ENCODE measurements around the gene SLC35B2. TPM values are rescaled to one million over a fixed set of nuclear protein-coding genes. Genes with fewer than 3 reads are reported as not detected.

The SLC35B2 gene
- polyA plus RNA-seq, 1 experiment: 145 TPM

- Histone ChIP-seq H3K36me3 (ENCODE audit: control insufficient read depth, insufficient read depth, low read length) (no peaks in the 10 kb centered on the region), H3K27me3 (ENCODE audit: control insufficient read depth, insufficient read depth, low read length) (no peaks in the 10 kb centered on the region), H3K4me3 (ENCODE audit: low read depth, low read length) (no peak overlapping the region)
- CTCF ChIA-PET: interaction anchor here (1.9 to 2.7 kb wide), 2 partner anchors 10 to 54 kb away, joined by 9 to 10 read pairs; no protein-coding TSS in a partner anchor
- TF ChIP-seq, protein P1, sequence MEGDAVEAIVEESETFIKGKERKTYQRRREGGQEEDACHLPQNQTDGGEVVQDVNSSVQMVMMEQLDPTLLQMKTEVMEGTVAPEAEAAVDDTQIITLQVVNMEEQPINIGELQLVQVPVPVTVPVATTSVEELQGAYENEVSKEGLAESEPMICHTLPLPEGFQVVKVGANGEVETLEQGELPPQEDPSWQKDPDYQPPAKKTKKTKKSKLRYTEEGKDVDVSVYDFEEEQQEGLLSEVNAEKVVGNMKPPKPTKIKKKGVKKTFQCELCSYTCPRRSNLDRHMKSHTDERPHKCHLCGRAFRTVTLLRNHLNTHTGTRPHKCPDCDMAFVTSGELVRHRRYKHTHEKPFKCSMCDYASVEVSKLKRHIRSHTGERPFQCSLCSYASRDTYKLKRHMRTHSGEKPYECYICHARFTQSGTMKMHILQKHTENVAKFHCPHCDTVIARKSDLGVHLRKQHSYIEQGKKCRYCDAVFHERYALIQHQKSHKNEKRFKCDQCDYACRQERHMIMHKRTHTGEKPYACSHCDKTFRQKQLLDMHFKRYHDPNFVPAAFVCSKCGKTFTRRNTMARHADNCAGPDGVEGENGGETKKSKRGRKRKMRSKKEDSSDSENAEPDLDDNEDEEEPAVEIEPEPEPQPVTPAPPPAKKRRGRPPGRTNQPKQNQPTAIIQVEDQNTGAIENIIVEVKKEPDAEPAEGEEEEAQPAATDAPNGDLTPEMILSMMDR (IDR thresholded peaks at IDR 0.05; ENCODE audit: insufficient read depth, low read depth, low read length): no peak
- POLR2A ChIA-PET: no interaction called here
- DNase-seq (ENCODE audit: low read depth): no peak
Measured at GRCh38 chr6:44226368-44227147, 30.8 kb downstream of the SLC35B2 start.

DNA sequence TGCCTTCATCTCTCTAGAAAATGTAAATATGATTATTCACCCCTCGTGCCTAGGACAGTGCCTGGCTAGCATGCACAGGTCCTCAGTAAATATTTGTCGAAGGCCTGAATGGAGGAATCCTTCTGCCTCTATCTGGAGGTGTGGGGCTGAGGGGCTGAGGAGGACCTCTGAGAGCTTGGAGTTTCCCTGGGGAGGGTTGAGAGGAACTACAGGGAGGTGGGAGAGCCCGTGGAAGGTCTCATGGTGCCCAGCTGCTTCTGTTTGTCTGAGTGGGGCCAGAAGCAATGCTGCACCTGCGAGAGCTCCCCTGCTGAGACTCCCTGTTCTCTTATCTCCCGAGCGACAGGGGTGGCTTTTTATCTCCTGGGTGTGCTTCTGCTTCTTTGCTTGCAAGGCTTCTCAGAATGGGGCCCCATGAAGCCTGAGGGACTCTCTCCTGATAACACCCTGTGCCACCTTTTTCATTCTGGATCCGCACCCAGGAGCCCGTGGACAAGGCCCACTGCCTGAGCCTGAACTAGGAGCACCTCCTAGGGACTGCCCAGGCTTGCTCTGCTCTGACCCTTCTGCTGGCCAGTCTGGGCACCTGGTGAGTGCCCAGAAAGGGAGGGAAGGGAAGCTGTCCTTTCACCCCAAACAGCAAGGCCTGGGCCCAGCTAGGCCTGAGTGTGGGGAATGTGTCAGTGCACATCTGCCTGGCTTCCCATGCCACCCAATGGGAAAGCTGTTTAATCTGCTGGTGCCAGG, 31.6 kb downstream of the SLC35B2 start:
- no peak for DNase-seq (ENCODE audit: low read depth)
- ChIA-PET POLR2A (no interaction called here), CTCF (interaction anchor here (2.7 kb wide), 1 partner anchor 53 kb away, joined by 10 read pairs; no protein-coding TSS in a partner anchor)

DNA sequence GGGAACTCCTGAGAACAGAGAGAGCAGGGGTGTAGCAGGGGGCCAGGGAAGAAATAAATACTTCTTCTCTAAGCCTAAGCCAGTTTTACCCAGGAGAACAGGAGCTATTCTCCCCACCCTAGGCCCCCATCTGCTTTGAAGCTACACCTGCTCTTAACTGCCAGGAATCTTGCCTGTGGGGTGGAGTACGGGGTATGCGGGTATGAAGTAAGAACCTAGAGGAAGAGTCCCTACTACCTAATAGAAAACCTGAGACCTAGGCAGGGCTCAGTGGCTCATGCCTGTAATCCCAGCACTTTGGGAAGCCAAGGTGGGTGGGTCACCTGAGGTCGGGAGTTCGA, 32.4 kb downstream of the SLC35B2 start:
- ChIA-PET CTCF (interaction anchor here (0.8 to 6.8 kb wide), 3 partner anchors 10 to 114 kb away, joined by 3 to 89 read pairs (median 10); no protein-coding TSS in a partner anchor), POLR2A (no interaction called here)
- TF ChIP-seq, protein P1 (IDR thresholded peaks at IDR 0.05; ENCODE audit: insufficient read depth, low read depth, low read length): no peak
- DNase-seq (ENCODE audit: low read depth): no peak
- H3K36me3 ChIP-seq (ENCODE audit: control insufficient read depth, insufficient read depth, low read length): no peaks in the 10 kb centered on the region
- no peak overlapping the region for H3K4me3 ChIP-seq (ENCODE audit: low read depth, low read length)
- H3K27me3 ChIP-seq (ENCODE audit: control insufficient read depth, insufficient read depth, low read length): no peaks in the 10 kb centered on the region

More for the DNA sequence above, 31.6 kb downstream of the SLC35B2 start:
- no peaks in the 10 kb centered on the region for H3K27me3 ChIP-seq (ENCODE audit: control insufficient read depth, insufficient read depth, low read length)
- H3K4me3 ChIP-seq (ENCODE audit: low read depth, low read length): no peak overlapping the region
- TF ChIP-seq, protein P1 (IDR thresholded peaks at IDR 0.05; ENCODE audit: insufficient read depth, low read depth, low read length): no peak
- H3K36me3 ChIP-seq (ENCODE audit: control insufficient read depth, insufficient read depth, low read length): no peaks in the 10 kb centered on the region

DNA sequence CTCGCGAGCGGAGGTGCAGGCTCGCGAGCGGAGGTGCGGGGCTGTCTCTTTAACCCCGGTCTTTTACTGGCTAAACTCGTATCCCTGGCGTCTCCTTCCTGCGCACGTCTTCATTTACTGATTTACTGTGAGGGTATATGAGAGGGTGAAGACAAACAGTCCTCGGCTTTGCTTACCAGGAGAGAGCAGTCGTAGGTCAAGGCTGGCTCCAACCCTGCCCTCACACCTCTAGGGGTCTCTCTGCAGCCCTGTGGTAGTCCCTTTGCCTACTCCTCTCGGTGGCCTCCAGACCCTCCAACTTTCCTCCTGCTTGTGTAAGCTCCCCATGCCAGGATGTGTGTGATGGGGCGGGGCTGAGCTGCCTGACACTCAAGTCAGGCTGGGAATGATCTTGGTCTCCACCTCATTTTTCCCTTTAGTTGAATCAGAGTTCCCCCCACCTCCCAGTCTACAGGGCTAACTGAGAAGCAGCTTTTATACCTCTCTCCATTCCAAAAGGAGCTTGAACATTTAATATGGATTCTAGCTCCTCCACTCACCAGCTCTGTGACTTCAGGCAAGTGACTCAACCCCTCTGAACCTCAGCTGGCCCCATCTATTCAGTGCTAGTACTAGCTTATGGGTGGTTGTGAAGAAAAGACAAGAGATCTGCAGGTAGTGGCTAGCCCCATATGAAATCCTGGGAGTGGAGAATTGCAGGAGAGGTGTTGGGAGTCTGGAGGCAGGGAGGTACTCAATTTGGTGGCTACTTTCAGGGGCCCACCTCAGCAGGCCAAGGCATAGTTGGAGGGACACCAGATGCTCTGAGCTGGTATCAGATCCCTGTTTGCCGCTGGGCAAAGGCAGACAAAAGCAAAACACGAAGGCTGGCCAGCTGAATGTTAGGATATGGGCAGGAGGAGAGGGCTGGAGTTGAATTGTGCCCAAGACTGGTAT, 33.0 kb downstream of the SLC35B2 start:
- TF ChIP-seq, protein P1 (IDR thresholded peaks at IDR 0.05; ENCODE audit: insufficient read depth, low read depth, low read length): no peak
- ChIA-PET POLR2A (interaction anchor here (1.0 kb wide), 1 partner anchor 23 kb away, joined by 3 read pairs; no protein-coding TSS in a partner anchor), CTCF (interaction anchor here (0.8 to 6.8 kb wide), 6 partner anchors 11 to 114 kb away, joined by 3 to 89 read pairs (median 4); no protein-coding TSS in a partner anchor)
- peak overlapping the region; percentile 56 for H3K4me3 ChIP-seq (ENCODE audit: low read depth, low read length)
- DNase-seq (ENCODE audit: low read depth): no peak
- no peaks in the 10 kb centered on the region for H3K36me3 ChIP-seq (ENCODE audit: control insufficient read depth, insufficient read depth, low read length)
- no peaks in the 10 kb centered on the region for H3K27me3 ChIP-seq (ENCODE audit: control insufficient read depth, insufficient read depth, low read length)
